SU-DHL-6 (cell line): ENCODE results near the gene SLC35F4.

Experiments
- H2AFZ ChIP-seq: fragments of 200-600 bp; sonication (generic); 2 replicates; pipeline ENCODE4 v1.6.1; 2014; ENCODE audit warnings: low read depth, mild to moderate bottlenecking, moderate library complexity, mixed read lengths, antibody characterized with exemption, low read length; ENCODE audit not compliant: severe bottlenecking
- H3F3A ChIP-seq: fragments of 200-600 bp; shearing (Covaris generic); 2 replicates; pipeline ENCODE4 v1.6.0; 2016; ENCODE audit warnings: antibody characterized with exemption, mild to moderate bottlenecking; ENCODE audit not compliant: insufficient read depth
- H3K27ac ChIP-seq: fragments of 200-600 bp; sonication (generic); 2 replicates; pipeline ENCODE4 v1.5.1; 2016; ENCODE audit warnings: low read depth, mild to moderate bottlenecking, low read length, moderate library complexity, mixed read lengths
- H3K27me3 ChIP-seq: fragments of 200-600 bp; sonication (generic), shearing (Covaris generic); 2 replicates; pipeline ENCODE4 v1.6.0; 2014; ENCODE audit warnings: mild to moderate bottlenecking, low read length
- H3K36me3 ChIP-seq: fragments of 200-600 bp; sonication (generic); 2 replicates; pipeline ENCODE4 v1.6.1; 2014; ENCODE audit warnings: mild to moderate bottlenecking, low read length, mixed read lengths
- H3K4me2 ChIP-seq: fragments of 300-600, 200-600 bp; shearing (Covaris generic), sonication (generic); 2 replicates; pipeline ENCODE4 v1.6.0; 2014; ENCODE audit warnings: low read length, low read depth, mild to moderate bottlenecking; ENCODE audit not compliant: poor library complexity, severe bottlenecking
- H3K4me3 ChIP-seq: fragments of 200-600 bp; sonication (generic); 2 replicates; pipeline ENCODE4 v1.5.1; 2014; ENCODE audit warnings: antibody characterized with exemption, low read length, mild to moderate bottlenecking, mixed read lengths; ENCODE audit not compliant: insufficient read depth, poor library complexity, severe bottlenecking
- H3K79me2 ChIP-seq: fragments of 200-600 bp; sonication (generic); 2 replicates; pipeline ENCODE4 v1.6.1; 2014; ENCODE audit warnings: mild to moderate bottlenecking, low read length, moderate library complexity; ENCODE audit not compliant: insufficient read depth
- H3K9ac ChIP-seq: fragments of 200-600 bp; sonication (generic); 2 replicates; pipeline ENCODE4 v1.7.0; 2014; ENCODE audit warnings: mild to moderate bottlenecking, low read length
- H3K9me2 ChIP-seq: fragments of 200-600 bp; sonication (generic); replicated peaks from 2 replicates; pipeline ENCODE4 v1.6.1; 2014; ENCODE audit warnings: low read length; ENCODE audit not compliant: insufficient read depth
- H3K9me3 ChIP-seq: fragments of 200-600 bp; sonication (generic); 2 replicates; pipeline ENCODE4 v1.6.1; 2014; ENCODE audit warnings: low read length, mixed read lengths; ENCODE audit not compliant: insufficient read depth
- H4K20me1 ChIP-seq: fragments of 200-600 bp; sonication (generic); 2 replicates; pipeline ENCODE4 v1.6.1; 2014; ENCODE audit warnings: low read depth, mild to moderate bottlenecking, antibody characterized with exemption, low read length, moderate library complexity, mixed read lengths
- EZH2phosphoT487 ChIP-seq: fragments of 200-600 bp; sonication (generic), shearing (Covaris generic); conservative IDR thresholded peaks from 2 replicates; pipeline ENCODE4 v1.6.1; 2018; ENCODE audit warnings: mild to moderate bottlenecking, antibody characterized with exemption, low read length, moderate library complexity, mixed read lengths
- TF ChIP-seq, protein P1 (sequence below): fragments of 200-600 bp; sonication (generic); IDR thresholded peaks from one replicate; pipeline ENCODE4 v1.5.1; 2017; ENCODE audit warnings: antibody characterized with exemption, mild to moderate bottlenecking, low read length, moderate library complexity; ENCODE audit not compliant: insufficient read depth, poor library complexity, severe bottlenecking

The SLC35F4 gene

DNA sequence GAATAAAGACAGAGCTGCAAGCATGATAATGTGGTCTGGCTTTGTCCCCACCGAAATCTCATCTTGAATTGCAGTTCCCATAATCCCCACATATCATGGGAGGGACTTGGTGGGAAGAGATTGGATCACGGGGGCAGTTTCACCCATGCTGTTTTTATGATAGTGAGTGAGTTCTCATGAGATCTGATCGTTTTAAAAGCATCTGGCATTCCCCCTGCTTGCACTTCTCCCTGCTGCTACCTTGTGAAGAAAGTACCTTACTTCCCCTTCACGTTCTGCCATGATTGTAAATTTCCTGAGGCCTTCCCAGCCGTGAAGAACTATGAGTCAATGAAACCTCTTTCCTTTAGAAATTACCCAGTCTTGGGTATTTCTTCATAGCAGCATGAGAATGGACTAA lies 158.7 kb downstream of the SLC35F4 start:
- H3K9ac ChIP-seq = no peak overlapping the region
- no peaks in the 10 kb centered on the region for H3K79me2 ChIP-seq
- H3K27me3 ChIP-seq = no peaks in the 10 kb centered on the region
- H4K20me1 ChIP-seq = no peaks in the 10 kb centered on the region
- no peaks in the 10 kb centered on the region for H3K36me3 ChIP-seq
- H3K9me2 ChIP-seq = no peaks in the 10 kb centered on the region
- H2AFZ ChIP-seq = no peak overlapping the region
- H3K27ac ChIP-seq = no peak overlapping the region
- H3F3A ChIP-seq = no peaks in the 10 kb centered on the region
- TF ChIP-seq, protein P1, sequence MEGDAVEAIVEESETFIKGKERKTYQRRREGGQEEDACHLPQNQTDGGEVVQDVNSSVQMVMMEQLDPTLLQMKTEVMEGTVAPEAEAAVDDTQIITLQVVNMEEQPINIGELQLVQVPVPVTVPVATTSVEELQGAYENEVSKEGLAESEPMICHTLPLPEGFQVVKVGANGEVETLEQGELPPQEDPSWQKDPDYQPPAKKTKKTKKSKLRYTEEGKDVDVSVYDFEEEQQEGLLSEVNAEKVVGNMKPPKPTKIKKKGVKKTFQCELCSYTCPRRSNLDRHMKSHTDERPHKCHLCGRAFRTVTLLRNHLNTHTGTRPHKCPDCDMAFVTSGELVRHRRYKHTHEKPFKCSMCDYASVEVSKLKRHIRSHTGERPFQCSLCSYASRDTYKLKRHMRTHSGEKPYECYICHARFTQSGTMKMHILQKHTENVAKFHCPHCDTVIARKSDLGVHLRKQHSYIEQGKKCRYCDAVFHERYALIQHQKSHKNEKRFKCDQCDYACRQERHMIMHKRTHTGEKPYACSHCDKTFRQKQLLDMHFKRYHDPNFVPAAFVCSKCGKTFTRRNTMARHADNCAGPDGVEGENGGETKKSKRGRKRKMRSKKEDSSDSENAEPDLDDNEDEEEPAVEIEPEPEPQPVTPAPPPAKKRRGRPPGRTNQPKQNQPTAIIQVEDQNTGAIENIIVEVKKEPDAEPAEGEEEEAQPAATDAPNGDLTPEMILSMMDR = no peak
- TF ChIP-seq EZH2phosphoT487 = no peak
- H3K4me2 ChIP-seq = no peak overlapping the region
- no peak overlapping the region for H3K4me3 ChIP-seq
- peaks cover 5% of the 10 kb centered on the region; the same call in 1 of the 2 replicates for H3K9me3 ChIP-seq

DNA sequence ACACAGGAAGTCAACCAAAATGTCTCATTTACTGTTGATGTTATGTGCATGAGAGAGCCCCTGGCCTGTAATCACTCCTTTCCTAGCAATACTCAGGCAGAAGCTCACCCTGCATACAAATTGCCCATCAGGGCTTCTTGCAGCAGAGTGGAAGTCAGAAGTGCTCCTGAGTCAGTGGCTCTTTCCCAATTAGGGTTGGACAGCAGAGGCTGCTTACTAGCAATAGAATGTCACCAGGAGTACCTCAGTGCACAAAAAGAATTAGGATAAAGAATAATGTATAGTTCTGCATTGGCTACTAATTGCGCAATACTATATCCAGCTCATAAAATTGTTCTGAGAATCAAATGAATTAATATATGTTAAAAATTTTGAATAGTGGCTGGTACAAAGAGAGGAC lies 161.1 kb downstream of the SLC35F4 start:
- Histone ChIP-seq H3K9me2 (no peaks in the 10 kb centered on the region), H3K36me3 (no peaks in the 10 kb centered on the region), H3K4me2 (no peak overlapping the region), H4K20me1 (no peaks in the 10 kb centered on the region), H3K9ac (no peak overlapping the region), H3K9me3 (no peaks in the 10 kb centered on the region), H3F3A (no peaks in the 10 kb centered on the region), H2AFZ (no peak overlapping the region), H3K4me3 (no peak overlapping the region), H3K27me3 (no peaks in the 10 kb centered on the region), H3K79me2 (no peaks in the 10 kb centered on the region), H3K27ac (no peak overlapping the region)
- TF ChIP-seq, protein P1 = no peak
- TF ChIP-seq EZH2phosphoT487 = no peak

DNA sequence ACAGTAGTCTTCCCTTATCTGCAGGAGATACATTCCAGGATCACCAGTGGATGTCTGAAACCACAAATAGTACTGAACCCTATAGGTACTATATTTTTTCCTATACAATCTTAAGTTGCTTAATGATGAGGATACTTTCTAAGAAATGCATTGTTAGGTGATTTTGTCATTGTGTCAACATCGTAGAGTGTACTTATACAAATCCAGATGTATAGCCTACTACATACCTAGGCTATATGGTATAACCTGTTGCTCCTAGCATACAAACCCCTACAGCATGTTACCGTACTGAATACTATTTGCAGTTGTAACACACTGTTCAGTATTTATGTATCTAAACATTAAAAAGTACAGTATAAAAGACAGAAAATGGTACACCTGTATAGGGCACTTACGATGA lies 165.9 kb downstream of the SLC35F4 start:
- Histone ChIP-seq H2AFZ (no peak overlapping the region), H3K79me2 (no peaks in the 10 kb centered on the region), H3K27me3 (no peaks in the 10 kb centered on the region), H3K27ac (no peak overlapping the region), H3K9me3 (no peaks in the 10 kb centered on the region), H3K9me2 (no peaks in the 10 kb centered on the region), H4K20me1 (no peaks in the 10 kb centered on the region), H3K9ac (no peak overlapping the region), H3K4me2 (no peak overlapping the region), H3K4me3 (no peak overlapping the region), H3K36me3 (no peaks in the 10 kb centered on the region), H3F3A (no peaks in the 10 kb centered on the region)
- TF ChIP-seq, protein P1 = no peak
- TF ChIP-seq EZH2phosphoT487 = no peak

DNA sequence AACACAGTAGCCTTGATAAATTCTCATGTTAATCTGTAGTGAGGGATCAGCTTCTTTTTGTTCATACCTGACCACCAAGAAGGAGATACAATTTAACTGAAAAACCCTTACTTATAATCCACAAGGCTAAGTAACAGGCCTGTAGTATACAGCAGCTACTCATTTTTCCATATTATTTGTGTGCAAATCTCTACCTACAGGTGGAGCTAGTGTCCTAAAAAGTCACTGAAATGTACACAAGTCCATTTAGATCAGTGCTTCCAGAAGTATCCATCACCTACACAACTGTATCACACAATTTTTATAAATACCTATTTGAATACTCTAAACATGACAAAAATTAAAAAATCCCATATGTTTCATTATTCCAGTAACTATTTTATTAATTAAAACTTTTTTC lies 173.2 kb downstream of the SLC35F4 start:
- TF ChIP-seq, protein P1 = peak; percentile 49
- TF ChIP-seq EZH2phosphoT487 = no peak
- Histone ChIP-seq H3K4me2 (no peak overlapping the region), H3K9me3 (no peaks in the 10 kb centered on the region), H3K27me3 (no peaks in the 10 kb centered on the region), H3K79me2 (no peaks in the 10 kb centered on the region), H3K27ac (no peak overlapping the region), H3K9me2 (no peaks in the 10 kb centered on the region), H3F3A (no peaks in the 10 kb centered on the region), H2AFZ (no peak overlapping the region), H4K20me1 (no peaks in the 10 kb centered on the region), H3K36me3 (no peaks in the 10 kb centered on the region), H3K4me3 (no peak overlapping the region), H3K9ac (no peak overlapping the region)
